HepG2 (cell line): ENCODE data around the gene CDR2L. TPM values are rescaled to one million over a fixed set of nuclear protein-coding genes. Genes with fewer than 3 reads are reported as not detected.

Source experiments
- CC2D1A ChIP-seq: sonication (generic); formaldehyde crosslinking; IDR thresholded peaks from 2 replicates; pipeline ENCODE4 v1.8.1; 2023; ENCODE audit warnings: mild to moderate bottlenecking, missing genetic modification reagents
- HBP1 ChIP-seq: IDR thresholded peaks from 2 replicates; pipeline ENCODE4 v1.6.1; 2016; ENCODE audit warnings: low read depth, control low read depth
- HNRNPL ChIP-seq: fragments of 200-400 bp; formaldehyde crosslinking; IDR thresholded peaks from 2 replicates; pipeline ENCODE4 v1.6.1; 2017; ENCODE audit warnings: mild to moderate bottlenecking, low read depth, low read length
- KAT2B ChIP-seq: fragments of 150-350 bp; IDR thresholded peaks from 2 replicates; pipeline ENCODE4 v1.6.1; 2014; ENCODE audit warnings: low read depth, low read length, borderline replicate concordance
- KDM6A ChIP-seq: IDR thresholded peaks from 2 replicates; pipeline ENCODE4 v1.6.1; 2016; ENCODE audit warnings: low read depth
- MED1 ChIP-seq: sonication (generic); formaldehyde crosslinking; IDR thresholded peaks from 2 replicates; pipeline ENCODE4 v1.4.0; 2020; ENCODE audit warnings: missing genetic modification reagents
- NFRKB ChIP-seq: fragments of 450-650 bp; IDR thresholded peaks from 2 replicates; pipeline ENCODE4 v1.6.1; 2017
- SMAD1 ChIP-seq: sonication (generic); formaldehyde crosslinking; IDR thresholded peaks from 2 replicates; pipeline ENCODE4 v1.4.0; 2020; ENCODE audit warnings: missing genetic modification reagents, low read depth, mild to moderate bottlenecking, borderline replicate concordance
- SOX5 ChIP-seq: IDR thresholded peaks from 2 replicates; pipeline ENCODE4 v1.6.1; 2016; ENCODE audit warnings: borderline replicate concordance
- SP5 ChIP-seq: IDR thresholded peaks from 2 replicates; pipeline ENCODE4 v1.6.1; 2016; ENCODE audit warnings: low read depth, borderline replicate concordance
- SPEN ChIP-seq: sonication (generic); formaldehyde crosslinking; IDR thresholded peaks from 2 replicates; pipeline ENCODE4 v1.5.1; 2020; ENCODE audit warnings: low read depth, mild to moderate bottlenecking, missing genetic modification reagents
- SRY ChIP-seq: sonication (generic); formaldehyde crosslinking; IDR thresholded peaks from 2 replicates; pipeline ENCODE4 v1.8.0; 2022; ENCODE audit warnings: mild to moderate bottlenecking, missing genetic modification reagents
- TBL1XR1 ChIP-seq: fragments of 150-350 bp; IDR thresholded peaks from 2 replicates; pipeline ENCODE4 v1.6.1; 2014; ENCODE audit warnings: borderline replicate concordance, low read length; ENCODE audit not compliant: partially characterized antibody
- TBX3 ChIP-seq: fragments of 450-650 bp; IDR thresholded peaks from 2 replicates; pipeline ENCODE4 v1.6.1; 2017; ENCODE audit warnings: antibody characterized with exemption, mild to moderate bottlenecking, inconsistent platforms, borderline replicate concordance
- TCF12 ChIP-seq, 2 experiments: fragments of 450-650 bp in 1 of 2; sonication (generic) in 1 of 2; formaldehyde crosslinking in 1 of 2; IDR thresholded peaks; 2 replicates each; pipeline versions ENCODE4 v1.6.1 to v1.8.0; 2017 to 2022; ENCODE audit warnings: antibody characterized with exemption in 1 of 2, mild to moderate bottlenecking in 1 of 2, missing genetic modification reagents in 1 of 2, moderate library complexity in 1 of 2
- TGIF2 ChIP-seq: IDR thresholded peaks from 2 replicates; pipeline ENCODE4 v1.6.1; 2016; ENCODE audit warnings: control low read depth, missing compliant biosample characterization
- TIGD3 ChIP-seq: sonication (generic); formaldehyde crosslinking; IDR thresholded peaks from 2 replicates; pipeline ENCODE4 v1.5.1; 2020; ENCODE audit warnings: mild to moderate bottlenecking, missing genetic modification reagents, borderline replicate concordance
- TSC22D2 ChIP-seq: sonication (generic); formaldehyde crosslinking; IDR thresholded peaks from 2 replicates; pipeline ENCODE4 v1.5.1; 2020; ENCODE audit warnings: missing genetic modification reagents, mild to moderate bottlenecking, borderline replicate concordance
- XBP1 ChIP-seq: sonication (generic); formaldehyde crosslinking; IDR thresholded peaks from 2 replicates; pipeline ENCODE4 v1.5.0; 2020; ENCODE audit warnings: missing genetic modification reagents
- ZNF180 ChIP-seq: sonication (generic); formaldehyde crosslinking; IDR thresholded peaks from 2 replicates; pipeline ENCODE4 v1.4.0; 2020; ENCODE audit warnings: low read depth, missing genetic modification reagents, borderline replicate concordance
- ZNF282 ChIP-seq: fragments of 450-650 bp; IDR thresholded peaks from 2 replicates; pipeline ENCODE4 v1.6.1; 2018; ENCODE audit not compliant: partially characterized antibody
- ZNF615 ChIP-seq: sonication (generic); formaldehyde crosslinking; IDR thresholded peaks from 2 replicates; pipeline ENCODE4 v1.5.0; 2020; ENCODE audit warnings: mild to moderate bottlenecking, missing genetic modification reagents, borderline replicate concordance
- ZNF749 ChIP-seq: sonication (generic); formaldehyde crosslinking; IDR thresholded peaks from 2 replicates; pipeline ENCODE4 v1.8.0; 2022; ENCODE audit warnings: mild to moderate bottlenecking, missing genetic modification reagents, moderate library complexity, borderline replicate concordance
- ZSCAN20 ChIP-seq: sonication (generic); formaldehyde crosslinking; IDR thresholded peaks from 2 replicates; pipeline ENCODE4 v1.4.0; 2020; ENCODE audit warnings: missing genetic modification reagents, mild to moderate bottlenecking, borderline replicate concordance
- polyA plus RNA-seq, 8 experiments: library from polyadenylated mRNA; depleted of rRNA in 3 of 8; stranded (reverse) in 7 of 8; unstranded in 1 of 8; fragments of >200 nt; fragmentation: Illumina TruSeq in 4 of 8; extraction: Trizol in 4 of 8; gene quantifications; 2 replicates each; pipeline versions ENCODE4 v1.2.1 to v1.2.3, GENCODE V29; 2011 to 2016; ENCODE audit warnings: low read depth in 4 of 8, missing spikeins in 1 of 8, mixed read lengths in 1 of 8; ENCODE audit not compliant: insufficient read depth in 1 of 8
- total RNA-seq, 5 experiments: library from RNA; depleted of rRNA; stranded (reverse); fragments of >200 nt; fragmentation: Illumina TruSeq; extraction: Trizol; gene quantifications; 2 replicates each; pipeline ENCODE4 v1.2.3, GENCODE V29; 2016; ENCODE audit warnings: low read depth in 1 of 5

Gene CDR2L
- total and polyA plus RNA-seq, 2 of the 13 experiments (the other 11 are each of a cell fraction or from before 2014, with no cell fraction given), result 1.9 to 2.1 TPM

- no peak for TF ChIP-seq CC2D1A (CRISPR knock-in tag)
- TF ChIP-seq KDM6A (CRISPR knock-in tag), result no peak
- 0 out of 2 replicates have a peak, but pooled peaks have one; percentile 29 for TF ChIP-seq ZNF615 (CRISPR knock-in tag)
- no peak for TF ChIP-seq TIGD3 (CRISPR knock-in tag)
- no peak for TF ChIP-seq NFRKB
- TF ChIP-seq SRY (CRISPR knock-in tag), result peak; percentile 74; the same call in 1 of the 2 replicates
- no peak for TF ChIP-seq ZNF282
- TF ChIP-seq SPEN (CRISPR knock-in tag), result peak; percentile 73
- peak; percentile 24 for TF ChIP-seq TBL1XR1
- TF ChIP-seq SMAD1 (CRISPR knock-in tag), result peak; percentile 82; the same call in 1 of the 2 replicates
- peak; percentile 40; the same call in 1 of the 2 replicates for TF ChIP-seq SOX5 (CRISPR knock-in tag)
- TF ChIP-seq MED1 (CRISPR knock-in tag), result peak; percentile 31; the same call in 1 of the 2 replicates
- peak; percentile 39; the same call in 1 of the 2 replicates for TF ChIP-seq TSC22D2 (CRISPR knock-in tag)
- TF ChIP-seq ZNF749 (CRISPR knock-in tag), result peak; percentile 88; the same call in 1 of the 2 replicates
- TF ChIP-seq TGIF2 (CRISPR knock-in tag), result peak; percentile 87
- no peak for TF ChIP-seq ZNF180
- no peak; the same call in 1 of the 2 replicates for TF ChIP-seq HBP1 (CRISPR knock-in tag)
- no peak for TF ChIP-seq KAT2B
- no peak for TF ChIP-seq ZSCAN20 (CRISPR knock-in tag)
- TF ChIP-seq SP5, result peak; percentile 82
- no peak for TF ChIP-seq TCF12 (IDR thresholded peaks at IDR 0.05)
- TF ChIP-seq TCF12 (CRISPR knock-in tag; IDR thresholded peaks at IDR 0.05), result peak; percentile 69; the same call in 1 of the 2 replicates
- peak; percentile 87 for TF ChIP-seq HNRNPL
- peak; percentile 41; the same call in 1 of the 2 replicates for TF ChIP-seq TBX3
- TF ChIP-seq XBP1 (CRISPR knock-in tag), result no peak
These were observed 59.2 kb downstream of the CDR2L start, which contains the start of the genes ATP5PD and KCTD2 (continued) for GRCh38 chr17:75046407-75047289.
